HepG2 (cell line): Measurements from ENCODE around the gene SIX4. TPM values are rescaled to one million over a fixed set of nuclear protein-coding genes. Genes with fewer than 3 reads are reported as not detected.
A peak's percentile ranks its signal among the peaks of the same experiment; 100 is the strongest.

Experiments
- ARHGAP35 ChIP-seq: sonication (generic); formaldehyde crosslinking; IDR thresholded peaks from 2 replicates; pipeline ENCODE4 v1.9.0; 2022; ENCODE audit warnings: mild to moderate bottlenecking, inconsistent platforms, moderate library complexity, missing genetic modification reagents, borderline replicate concordance
- ARNTL ChIP-seq: sonication (generic); formaldehyde crosslinking; IDR thresholded peaks from 2 replicates; pipeline ENCODE4 v1.4.0; 2020; ENCODE audit warnings: mild to moderate bottlenecking, missing genetic modification reagents
- FOXM1 ChIP-seq: sonication (generic); formaldehyde crosslinking; IDR thresholded peaks from 2 replicates; pipeline ENCODE4 v1.5.0; 2020; ENCODE audit warnings: missing genetic modification reagents
- GPN1 ChIP-seq: sonication (generic); formaldehyde crosslinking; IDR thresholded peaks from 2 replicates; pipeline ENCODE4 v1.5.1; 2020; ENCODE audit warnings: missing genetic modification reagents, borderline replicate concordance
- HNF4G ChIP-seq, 2 experiments: sonication (generic) in 1 of 2; formaldehyde crosslinking in 1 of 2; IDR thresholded peaks; 2 replicates each; pipeline versions ENCODE4 v1.4.0 to v1.6.1; 2011 to 2020; ENCODE audit warnings: borderline replicate concordance in 2 of 2, low read depth in 2 of 2, mild to moderate bottlenecking in 2 of 2, low read length in 1 of 2, missing genetic modification reagents in 1 of 2, moderate library complexity in 1 of 2
- KDM3A ChIP-seq: IDR thresholded peaks from 2 replicates; pipeline ENCODE4 v1.6.1; 2018; ENCODE audit warnings: low read depth, missing compliant biosample characterization
- LRRFIP1 ChIP-seq: sonication (generic); formaldehyde crosslinking; conservative IDR thresholded peaks from 2 replicates; pipeline ENCODE4 v1.4.0; 2020; ENCODE audit warnings: missing genetic modification reagents
- MLX ChIP-seq: IDR thresholded peaks from 2 replicates; pipeline ENCODE4 v1.6.1; 2016
- PPARG ChIP-seq: conservative IDR thresholded peaks from 2 replicates; pipeline ENCODE4 v1.6.1; 2016; ENCODE audit warnings: missing biosample characterization, missing genetic modification reagents
- PRPF4 ChIP-seq: fragments of 200-400 bp; formaldehyde crosslinking; IDR thresholded peaks from 2 replicates; pipeline ENCODE4 v1.6.1; 2016; ENCODE audit warnings: low read length, low read depth; ENCODE audit not compliant: poor library complexity, severe bottlenecking
- RAD51 ChIP-seq: fragments of 450-650 bp; IDR thresholded peaks from 2 replicates; pipeline ENCODE4 v1.6.1; 2016; ENCODE audit warnings: borderline replicate concordance
- SATB2 ChIP-seq: sonication (generic); formaldehyde crosslinking; IDR thresholded peaks from 2 replicates; pipeline ENCODE4 v1.5.0; 2020; ENCODE audit warnings: missing genetic modification reagents
- SNAI1 ChIP-seq: sonication (generic); formaldehyde crosslinking; IDR thresholded peaks from 2 replicates; pipeline ENCODE4 v1.5.0; 2020; ENCODE audit warnings: mild to moderate bottlenecking, missing genetic modification reagents, borderline replicate concordance
- STAT5B ChIP-seq: sonication (generic); formaldehyde crosslinking; IDR thresholded peaks from 2 replicates; pipeline ENCODE4 v1.4.0; 2020; ENCODE audit warnings: missing genetic modification reagents
- ZBTB46 ChIP-seq: sonication (generic); formaldehyde crosslinking; IDR thresholded peaks from 2 replicates; pipeline ENCODE4 v1.4.0; 2020; ENCODE audit warnings: mild to moderate bottlenecking, missing genetic modification reagents, borderline replicate concordance
- ZC3H4 ChIP-seq: sonication (generic); formaldehyde crosslinking; IDR thresholded peaks from 2 replicates; pipeline ENCODE4 v1.4.0; 2020; ENCODE audit warnings: missing genetic modification reagents, borderline replicate concordance
- ZFP36L1 ChIP-seq: sonication (generic); formaldehyde crosslinking; IDR thresholded peaks from 2 replicates; pipeline ENCODE4 v1.8.0; 2022; ENCODE audit warnings: mild to moderate bottlenecking, missing genetic modification reagents, moderate library complexity
- ZMAT5 ChIP-seq: sonication (generic); formaldehyde crosslinking; IDR thresholded peaks from 2 replicates; pipeline ENCODE4 v1.5.0; 2020; ENCODE audit warnings: mild to moderate bottlenecking, low read depth, missing genetic modification reagents, borderline replicate concordance
- ZNF101 ChIP-seq: sonication (generic); formaldehyde crosslinking; IDR thresholded peaks from 2 replicates; pipeline ENCODE4 v1.4.0; 2020; ENCODE audit warnings: mild to moderate bottlenecking, low read depth, missing genetic modification reagents, borderline replicate concordance
- ZNF234 ChIP-seq: sonication (generic); formaldehyde crosslinking; conservative IDR thresholded peaks from 2 replicates; pipeline ENCODE4 v1.5.1; 2020; ENCODE audit warnings: mild to moderate bottlenecking, missing genetic modification reagents
- ZNF256 ChIP-seq: sonication (generic); formaldehyde crosslinking; conservative IDR thresholded peaks from 2 replicates; pipeline ENCODE4 v1.4.0; 2020; ENCODE audit warnings: missing genetic modification reagents
- ZNF276 ChIP-seq: sonication (generic); formaldehyde crosslinking; IDR thresholded peaks from 2 replicates; pipeline ENCODE4 v1.4.0; 2020; ENCODE audit warnings: mild to moderate bottlenecking, low read depth, missing genetic modification reagents
- ZNF644 ChIP-seq: IDR thresholded peaks from 2 replicates; pipeline ENCODE4 v1.6.1; 2016; ENCODE audit warnings: low read depth
- polyA plus RNA-seq, 8 experiments: library from polyadenylated mRNA; depleted of rRNA in 3 of 8; stranded (reverse) in 7 of 8; unstranded in 1 of 8; fragments of >200 nt; fragmentation: Illumina TruSeq in 4 of 8; extraction: Trizol in 4 of 8; gene quantifications; 2 replicates each; pipeline versions ENCODE4 v1.2.1 to v1.2.3, GENCODE V29; 2011 to 2016; ENCODE audit warnings: low read depth in 4 of 8, missing spikeins in 1 of 8, mixed read lengths in 1 of 8; ENCODE audit not compliant: insufficient read depth in 1 of 8
- total RNA-seq, 5 experiments: library from RNA; depleted of rRNA; stranded (reverse); fragments of >200 nt; fragmentation: Illumina TruSeq; extraction: Trizol; gene quantifications; 2 replicates each; pipeline ENCODE4 v1.2.3, GENCODE V29; 2016; ENCODE audit warnings: low read depth in 1 of 5

Gene SIX4
- total and polyA plus RNA-seq, 2 of the 13 experiments (the other 11 are each of a cell fraction or from before 2014, with no cell fraction given) = 5.0 to 6.0 TPM

- no peak for TF ChIP-seq ZMAT5 (CRISPR knock-in tag)
- no peak for TF ChIP-seq ZBTB46
- no peak; the same call in 1 of the 2 replicates for TF ChIP-seq MLX (CRISPR knock-in tag)
- TF ChIP-seq ZNF644 (CRISPR knock-in tag) = no peak
- TF ChIP-seq ZNF256 = no peak
- TF ChIP-seq ZNF276 (CRISPR knock-in tag) = no peak
- TF ChIP-seq ZNF101 (CRISPR knock-in tag) = no peak
- no peak for TF ChIP-seq LRRFIP1
- no peak for TF ChIP-seq RAD51
- no peak for TF ChIP-seq GPN1
- no peak for TF ChIP-seq SATB2
- TF ChIP-seq ZFP36L1 (CRISPR knock-in tag) = no peak
- no peak for TF ChIP-seq PRPF4
- no peak; the same call in 1 of the 2 replicates for TF ChIP-seq KDM3A (CRISPR knock-in tag)
- TF ChIP-seq ARNTL (CRISPR knock-in tag) = peak; percentile 82
- TF ChIP-seq SNAI1 (CRISPR knock-in tag) = no peak
- TF ChIP-seq ZNF234 (CRISPR knock-in tag) = no peak
- TF ChIP-seq STAT5B = no peak; the same call in 1 of the 2 replicates
- peak; percentile 48; the same call in 1 of the 2 replicates for TF ChIP-seq ARHGAP35
- no peak; the same call in 1 of the 2 replicates for TF ChIP-seq ZC3H4 (CRISPR knock-in tag)
- no peak for TF ChIP-seq HNF4G (IDR thresholded peaks at IDR 0.05; ENCODE audit: borderline replicate concordance, low read depth, low read length)
- no peak for TF ChIP-seq HNF4G (CRISPR knock-in tag; IDR thresholded peaks at IDR 0.05; ENCODE audit: borderline replicate concordance, low read depth)
- no peak for TF ChIP-seq FOXM1 (CRISPR knock-in tag)
- TF ChIP-seq PPARG (CRISPR knock-in tag) = no peak
Measured at GRCh38 chr14:60722357-60723115, 1.6 kb downstream of the SIX4 start (continued).
